Neural progenitor cell (in vitro differentiated cells): Measurements from ENCODE around the gene TMBIM1.

Experiments used
- CTCF ChIP-seq: fragments of 200-600 bp; sonication (generic); IDR thresholded peaks from 2 replicates; pipeline ENCODE4 v1.5.1; 2017; ENCODE audit warnings: antibody characterized with exemption, mild to moderate bottlenecking
- EZH2 ChIP-seq: fragments of 200-600 bp; sonication (generic); IDR thresholded peaks from 2 replicates; pipeline ENCODE4 v1.6.1; 2017; ENCODE audit warnings: antibody characterized with exemption, mild to moderate bottlenecking, moderate library complexity
- EZH2phosphoT487 ChIP-seq: fragments of 200-600 bp; sonication (generic); IDR thresholded peaks from 2 replicates; pipeline ENCODE4 v1.6.1; 2017; ENCODE audit warnings: antibody characterized with exemption

- no peak for TF ChIP-seq EZH2
- TF ChIP-seq CTCF = no peak
- TF ChIP-seq EZH2phosphoT487 = no peak
These were observed 53.4 kb downstream of the TMBIM1 start for GRCh38 chr2:218238887-218239286.
